Measurements from ENCODE around the gene ENO3. TPM values are rescaled to one million over a fixed set of nuclear protein-coding genes. Genes with fewer than 3 reads are reported as not detected.

ENO3 gene
- total RNA-seq, result 1.5 and 3.9 TPM in 2 replicates

DNA sequence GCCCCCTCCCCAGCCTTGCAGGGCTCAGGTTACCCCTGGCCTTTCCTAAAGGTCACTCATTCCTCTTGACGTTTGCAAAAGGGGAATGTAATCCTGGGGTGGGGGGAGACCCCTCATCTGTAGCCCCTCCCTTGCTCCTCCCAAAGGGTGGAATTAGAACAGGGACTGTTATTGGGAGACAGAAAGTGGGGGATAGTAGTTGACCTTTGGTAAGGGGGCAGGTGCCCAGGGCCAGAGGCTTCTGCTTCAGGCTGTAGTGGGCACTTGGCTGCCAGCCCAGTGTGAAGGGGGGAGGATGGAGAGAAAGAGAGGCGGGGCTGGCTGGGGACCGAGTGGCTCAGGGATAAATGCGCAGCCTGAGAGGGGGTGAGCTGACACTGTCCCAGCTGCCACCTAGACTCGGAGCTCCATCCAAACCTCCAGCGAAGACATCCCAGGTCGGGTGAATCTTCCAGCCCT, at the start of gene ENO3:
TSS of gene ENO3 (plus strand) at position 374 of the 459 bp plus-strand sequence. CDS start 711 bp downstream, outside the sequence.

DNA sequence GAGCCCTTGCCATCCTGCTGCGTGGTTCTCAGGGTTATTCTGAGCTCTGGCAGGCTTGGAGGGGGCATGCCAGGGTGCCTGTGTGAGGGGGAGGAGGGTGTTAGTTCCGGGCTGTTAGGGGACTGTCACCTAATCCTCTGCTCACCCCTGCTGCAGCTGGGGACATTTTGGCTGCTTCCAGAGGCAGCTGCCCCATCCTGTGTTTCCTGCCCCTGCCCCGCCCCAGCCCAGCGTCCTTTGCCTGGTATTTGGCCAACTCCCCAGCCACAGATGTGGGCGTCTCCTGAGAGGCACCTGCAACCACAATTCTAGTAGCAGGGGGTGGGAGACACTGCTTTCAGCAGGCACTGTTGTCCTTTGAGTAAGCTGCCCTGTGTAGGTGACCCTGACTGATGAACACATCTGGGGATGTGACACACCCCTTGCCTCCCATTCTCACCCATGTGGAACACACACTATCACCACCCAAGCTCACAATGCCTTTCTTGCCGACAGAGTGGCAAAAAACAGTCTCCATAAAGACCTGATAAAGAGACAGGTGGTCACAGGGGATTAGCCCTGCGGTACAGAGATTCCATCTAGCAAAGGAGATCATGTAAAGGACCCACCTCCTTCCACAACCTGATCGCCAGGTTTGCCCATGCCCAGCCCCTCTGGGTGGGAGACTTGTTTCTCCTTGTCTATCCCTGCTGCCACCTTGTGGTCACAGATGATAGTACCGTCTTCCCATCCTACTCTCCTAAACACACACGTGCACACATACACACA, 47.7 kb upstream of the ENO3 start, which contains the start of gene CHRNE:
TSS of gene CHRNE (minus strand) at position 48 of the 768 bp plus-strand sequence. CDS start at position 13, 35 bp downstream.

GRCh38 chr17:4931963-4932362, 19.0 kb upstream of the ENO3 start, which contains the start of gene GP1BA:
TSS of gene GP1BA (plus strand) at chr17:4932277. CDS start at chr17:4932605, 328 bp downstream.

DNA sequence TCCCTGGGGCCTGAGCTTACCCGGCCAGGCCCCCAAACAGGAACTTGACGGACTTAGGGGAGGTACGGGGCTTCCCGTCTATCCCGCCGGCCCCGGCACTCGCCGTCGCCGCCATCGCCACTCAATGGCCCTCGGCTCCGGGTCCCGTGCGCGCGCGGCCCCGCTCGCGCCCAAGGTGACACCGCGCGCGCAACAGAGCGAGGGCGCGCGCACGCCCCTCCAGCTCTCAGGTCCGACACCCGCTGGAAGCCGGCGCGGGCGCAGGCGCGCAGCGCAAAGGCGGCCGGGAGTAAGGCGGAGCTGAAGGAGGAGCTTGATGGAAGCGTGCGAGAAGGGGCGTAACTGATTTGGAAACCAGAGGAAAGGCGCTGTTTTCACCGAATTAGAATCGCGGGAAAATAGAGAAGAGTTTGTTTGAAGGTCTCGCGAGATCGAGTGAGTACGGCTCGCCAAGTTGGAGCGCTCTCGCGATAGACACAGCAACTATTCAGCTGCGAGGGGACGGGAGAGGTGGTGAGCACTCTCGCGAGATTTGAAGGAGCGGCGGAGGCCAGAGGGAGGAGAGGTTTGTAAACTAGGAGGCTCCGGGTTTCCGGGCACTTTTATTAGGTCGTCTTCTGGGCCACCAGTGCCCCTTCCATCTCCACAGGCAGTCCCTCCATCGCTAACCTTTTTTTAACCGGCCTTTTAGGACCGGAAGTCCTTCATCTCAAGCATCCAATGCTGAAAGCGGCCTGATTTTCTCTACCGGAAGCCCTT, 10.9 kb upstream of the ENO3 start, which contains the start of the genes RNF167 and SLC25A11:
TSS of gene RNF167 (plus strand) at position 473 of the 759 bp plus-strand sequence. CDS start 642 bp downstream, outside the sequence.
TSS of gene SLC25A11 (minus strand) at position 251 of the 759 bp plus-strand sequence. CDS start at position 115, 136 bp downstream.

GRCh38 chr17:4948166-4948930, 2.6 kb upstream of the ENO3 start, which contains the start of gene PFN1:
TSS of gene PFN1 (minus strand) at chr17:4948530. CDS start at chr17:4948394, 136 bp downstream.

DNA sequence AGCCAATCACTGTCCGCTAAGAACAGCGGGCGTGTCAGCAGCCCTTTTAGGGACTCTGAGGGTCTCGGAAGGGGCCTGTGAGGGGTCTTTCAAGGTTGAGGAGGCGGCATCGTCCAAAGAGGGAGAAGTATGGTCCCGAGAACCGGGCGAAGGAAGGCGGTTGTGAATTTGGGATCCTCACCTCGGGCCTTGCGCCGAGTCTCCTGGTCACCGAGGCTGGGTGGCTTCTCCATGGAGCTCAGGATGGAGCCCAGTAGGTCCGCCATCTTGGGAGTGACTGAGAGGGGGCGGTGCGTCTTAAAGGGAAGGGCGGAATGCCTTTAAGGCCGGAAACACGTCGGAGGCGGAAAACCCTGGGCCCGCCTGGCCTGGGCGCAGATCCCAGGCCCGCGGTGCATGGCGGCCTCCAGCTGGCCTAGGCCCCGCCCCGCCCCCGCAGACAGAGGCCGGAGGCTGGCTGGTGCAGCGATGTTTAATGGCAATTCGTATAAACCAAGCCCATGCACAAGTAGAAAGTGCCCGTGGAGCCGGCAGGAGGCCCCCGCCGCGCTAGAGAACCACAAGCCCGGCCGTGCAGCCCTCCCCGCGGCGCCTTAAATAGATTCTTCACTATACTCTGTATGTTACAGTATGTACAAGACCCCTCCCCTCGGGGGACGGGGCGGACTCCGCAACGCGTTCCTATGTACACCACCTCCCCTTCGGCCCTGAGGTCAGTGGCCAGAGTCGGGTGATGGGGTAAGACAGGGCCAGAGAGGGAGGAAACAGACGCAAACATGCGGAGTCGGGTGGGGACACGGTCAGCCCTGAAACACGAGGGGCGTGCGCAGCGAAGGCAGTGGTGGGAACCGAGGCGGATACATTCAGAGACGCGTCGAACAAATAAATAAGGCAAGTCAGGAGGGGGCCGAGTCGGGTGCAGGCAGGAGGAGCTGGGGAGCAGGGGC, 16.9 kb downstream of the ENO3 start, which contains the start of gene SPAG7:
TSS of gene SPAG7 (minus strand) at position 279 of the 947 bp plus-strand sequence. CDS start at position 266, 13 bp downstream.

GRCh38 chr17:4986951-4987766, 36.2 kb downstream of the ENO3 start, which contains the start of gene CAMTA2:
TSS of gene CAMTA2 (minus strand) at chr17:4987675. CDS start at chr17:4986222, 1,453 bp downstream.

GRCh38 chr17:4997302-4998026, 46.5 kb downstream of the ENO3 start, which contains the start of the genes INCA1 and KIF1C:
TSS of gene INCA1 (minus strand) at chr17:4997522. CDS start at chr17:4994437, 3,085 bp downstream.
TSS of gene KIF1C (plus strand) at chr17:4997950. CDS start at chr17:5000247, 2,297 bp downstream.

Other genes with a start within 250 kb of the ENO3 start
- gene PELP1, start 247.0 kb upstream of the ENO3 start, total RNA-seq, result 30.9 and 36.4 TPM in 2 replicates
- gene ARRB2, start 240.5 kb upstream of the ENO3 start, total RNA-seq, result 3.1 and 5.3 TPM in 2 replicates
- 12.6 and 13.5 TPM in 2 replicates for gene MED11, start 219.7 kb upstream of the ENO3 start, total RNA-seq
- gene ZMYND15, start 211.3 kb upstream of the ENO3 start, total RNA-seq, result 0.21 and 1.2 TPM in 2 replicates
- 13.9 and 42.2 TPM in 2 replicates for gene CXCL16, start 211.2 kb upstream of the ENO3 start, total RNA-seq
- not detected in 2 replicates for gene TM4SF5, start 179.2 kb upstream of the ENO3 start, total RNA-seq
- gene VMO1, start 164.8 kb upstream of the ENO3 start, total RNA-seq, result 0.72 and 1.1 TPM in 2 replicates
- not detected in 2 replicates for gene GLTPD2, start 162.2 kb upstream of the ENO3 start, total RNA-seq
- gene PSMB6, start 155.0 kb upstream of the ENO3 start, total RNA-seq, result 121 and 163 TPM in 2 replicates
- gene PLD2, start 144.0 kb upstream of the ENO3 start, total RNA-seq, result 15.3 and 25.8 TPM in 2 replicates
- gene MINK1, start 117.8 kb upstream of the ENO3 start, total RNA-seq, result 55.7 and 77.2 TPM in 2 replicates
- gene C17orf107, start 51.6 kb upstream of the ENO3 start, total RNA-seq, result 1.7 and 2.9 TPM in 2 replicates
- gene CHRNE, start 48.0 kb upstream of the ENO3 start, total RNA-seq, result 0.24 and 0.64 TPM in 2 replicates
- gene GP1BA, start 18.8 kb upstream of the ENO3 start, total RNA-seq, result not detected in 2 replicates
- gene SLC25A11, start 11.1 kb upstream of the ENO3 start, total RNA-seq, result 65.4 and 88.4 TPM in 2 replicates
- gene RNF167, start 10.9 kb upstream of the ENO3 start, total RNA-seq, result 24.5 and 26.0 TPM in 2 replicates
- gene PFN1, start 2.6 kb upstream of the ENO3 start, total RNA-seq, result 382 and 601 TPM in 2 replicates
- 34.7 and 38.2 TPM in 2 replicates for gene SPAG7, start 16.7 kb downstream of the ENO3 start, total RNA-seq
- 4.5 and 5.3 TPM in 2 replicates for gene CAMTA2, start 36.6 kb downstream of the ENO3 start, total RNA-seq
- 0.21 TPM in 1 of 2 replicates, not detected in the other for gene INCA1, start 46.4 kb downstream of the ENO3 start, total RNA-seq
- gene KIF1C, start 46.8 kb downstream of the ENO3 start, total RNA-seq, result 103 and 111 TPM in 2 replicates
- gene SLC52A1, start 84.3 kb downstream of the ENO3 start, total RNA-seq, result 0.48 and 1.7 TPM in 2 replicates
- 0.43 and 0.48 TPM in 2 replicates for gene ZFP3, start 127.3 kb downstream of the ENO3 start, total RNA-seq
- gene ZNF232, start 160.8 kb downstream of the ENO3 start, total RNA-seq, result 5.3 and 5.5 TPM in 2 replicates
- not detected in 2 replicates for gene USP6, start 164.9 kb downstream of the ENO3 start, total RNA-seq
- gene ZNF594, start 240.7 kb downstream of the ENO3 start, total RNA-seq, result 2.3 and 4.6 TPM in 2 replicates

Measured in tracheal epithelial cell (primary cell).